Measurements from ENCODE around the gene CRYGA. TPM values are rescaled to one million over a fixed set of nuclear protein-coding genes. Genes with fewer than 3 reads are reported as not detected.
"Not testable (repeated sequence)": the region's sequence is repeated elsewhere in the genome, so short reads cannot be mapped to it uniquely, and the experiment has no call there.

The CRYGA gene
- total RNA-seq, 1 donor from 2014 or later = not detected

GRCh38 chr2:208139447-208139846 lies 23.9 kb downstream of the CRYGA start:
- Mint-ChIP-seq H3K36me3 (ENCODE audit: low read depth) (no peaks in the 10 kb centered on the region), H3K9me3 (ENCODE audit: low read depth) (peaks cover 6% of the 10 kb centered on the region), H3K4me1 (ENCODE audit: low read depth) (peaks cover 5% of the 10 kb centered on the region), H3K27ac (ENCODE audit: unreplicated experiment) (no peak overlapping the region), H3K4me3 (ENCODE audit: unreplicated experiment) (no peak overlapping the region), H3K27me3 (ENCODE audit: low read depth) (no peaks in the 10 kb centered on the region)
- no peak for DNase-seq (ENCODE audit: low spot score)
- TF ChIP-seq CTCF (IDR thresholded peaks at IDR 0.05) = no peak

GRCh38 chr2:208138334-208138733 lies 25.1 kb downstream of the CRYGA start:
- not testable (repeated sequence) for H3K4me3 Mint-ChIP-seq (ENCODE audit: unreplicated experiment); H3K36me3 Mint-ChIP-seq (ENCODE audit: low read depth)

GRCh38 chr2:208136716-208137094 lies 26.7 kb downstream of the CRYGA start:
- no peak for DNase-seq (ENCODE audit: low spot score)
- H3K4me3 Mint-ChIP-seq (ENCODE audit: unreplicated experiment) = no peak overlapping the region
- no peaks in the 10 kb centered on the region for H3K27me3 Mint-ChIP-seq (ENCODE audit: low read depth)
- TF ChIP-seq CTCF (IDR thresholded peaks at IDR 0.05) = no peak
- peaks cover 6% of the 10 kb centered on the region for H3K9me3 Mint-ChIP-seq (ENCODE audit: low read depth)
- no peaks in the 10 kb centered on the region for H3K36me3 Mint-ChIP-seq (ENCODE audit: low read depth)
- no peak overlapping the region for H3K27ac Mint-ChIP-seq (ENCODE audit: unreplicated experiment)
- no peaks in the 10 kb centered on the region for H3K4me1 Mint-ChIP-seq (ENCODE audit: low read depth)

More at GRCh38 chr2:208138334-208138733, 25.1 kb downstream of the CRYGA start:
- not testable (repeated sequence) for H3K27ac Mint-ChIP-seq (ENCODE audit: unreplicated experiment); DNase-seq (ENCODE audit: low spot score); H3K4me1 Mint-ChIP-seq (ENCODE audit: low read depth); H3K27me3 Mint-ChIP-seq (ENCODE audit: low read depth); H3K9me3 Mint-ChIP-seq (ENCODE audit: low read depth)

- Mint-ChIP-seq H3K36me3 (ENCODE audit: low read depth) (no peaks in the 10 kb centered on the region), H3K9me3 (ENCODE audit: low read depth) (peaks cover 6% of the 10 kb centered on the region)
- no peak for DNase-seq (ENCODE audit: low spot score)
These were observed 27.3 kb downstream of the CRYGA start for GRCh38 chr2:208135794-208136715.

GRCh38 chr2:208134928-208135586 lies 28.3 kb downstream of the CRYGA start:
- no peak overlapping the region for H3K4me3 Mint-ChIP-seq (ENCODE audit: unreplicated experiment)
- peaks cover 6% of the 10 kb centered on the region for H3K9me3 Mint-ChIP-seq (ENCODE audit: low read depth)
- no peak overlapping the region for H3K27ac Mint-ChIP-seq (ENCODE audit: unreplicated experiment)
- no peaks in the 10 kb centered on the region for H3K36me3 Mint-ChIP-seq (ENCODE audit: low read depth)
- H3K27me3 Mint-ChIP-seq (ENCODE audit: low read depth) = no peaks in the 10 kb centered on the region
- TF ChIP-seq CTCF (IDR thresholded peaks at IDR 0.05) = no peak
- no peaks in the 10 kb centered on the region for H3K4me1 Mint-ChIP-seq (ENCODE audit: low read depth)
- DNase-seq (ENCODE audit: low spot score) = no peak

More at GRCh38 chr2:208135794-208136715, 27.3 kb downstream of the CRYGA start:
- no peak overlapping the region for H3K27ac Mint-ChIP-seq (ENCODE audit: unreplicated experiment)
- no peak overlapping the region for H3K4me3 Mint-ChIP-seq (ENCODE audit: unreplicated experiment)
- no peaks in the 10 kb centered on the region for H3K4me1 Mint-ChIP-seq (ENCODE audit: low read depth)
- no peaks in the 10 kb centered on the region for H3K27me3 Mint-ChIP-seq (ENCODE audit: low read depth)
- TF ChIP-seq CTCF (IDR thresholded peaks at IDR 0.05) = no peak
